Omental fat pad (tissue), 4 donors: ENCODE results near the gene GNB2. TPM values are rescaled to one million over a fixed set of nuclear protein-coding genes. Genes with fewer than 3 reads are reported as not detected.
"Not testable (repeated sequence)": the region's sequence is repeated elsewhere in the genome, so short reads cannot be mapped to it uniquely, and the experiment has no call there.

ENCODE experiments used
- ATAC-seq: fragments of 150-250 bp; one replicate; pipeline ENCODE4 v1.9.1; 2016; ENCODE audit warnings: mild to moderate bottlenecking, moderate library complexity; ENCODE audit not compliant: low FRiP score
- DNase-seq: peaks from one replicate; pipeline ENCODE4 v3.0.0-alpha.2; 2019; ENCODE audit warnings: low spot score
- CTCF ChIP-seq, 3 donors: fragments of 450-650 bp; IDR thresholded peaks; one replicate each; pipeline ENCODE4 v1.5.1; 2016 to 2017; ENCODE audit warnings: antibody characterized with exemption in 3 of 3, mild to moderate bottlenecking in 3 of 3, moderate library complexity in 2 of 3
- total RNA-seq, 4 donors: library from RNA; depleted of rRNA; stranded (reverse); fragments of >200 nt; gene quantifications; one replicate each; pipeline ENCODE4 v1.1.0, GENCODE V29; 2016

The GNB2 gene
- total RNA-seq, 4 donors from 2014 or later: 145 to 245 (median 203) TPM

- DNase-seq (no peak), ATAC-seq (peak; percentile 37)
- TF ChIP-seq CTCF (IDR thresholded peaks at IDR 0.05): no peak
These were observed 20.0 kb downstream of the GNB2 start for GRCh38 chr7:100693312-100694097.

GRCh38 chr7:100694098-100694745 is 20.7 kb downstream of the GNB2 start, which contains the start of gene GIGYF1:
GIGYF1 (minus strand) TSS chr7:100694250; CDS start chr7:100688238, 6,012 bp downstream.
- no peak for TF ChIP-seq CTCF (IDR thresholded peaks at IDR 0.05)
- peak; percentile 58 for ATAC-seq
- DNase-seq: no peak

- TF ChIP-seq CTCF (IDR thresholded peaks at IDR 0.05): no peak
- ATAC-seq: no peak
- DNase-seq: no peak
These were observed 22.6 kb downstream of the GNB2 start for GRCh38 chr7:100696123-100696521.

- no peak for TF ChIP-seq CTCF (IDR thresholded peaks at IDR 0.05)
- DNase-seq: no peak
- ATAC-seq: no peak
These were observed 25.5 kb downstream of the GNB2 start for GRCh38 chr7:100699018-100699417.

- DNase-seq, ATAC-seq: not testable (repeated sequence)
These were observed 27.5 kb downstream of the GNB2 start for GRCh38 chr7:100701089-100701488.

- ATAC-seq: peak; percentile 76
- DNase-seq: peak; percentile 77
- peak in 2 of 3 donors; percentile 18 to 71 for TF ChIP-seq CTCF (IDR thresholded peaks at IDR 0.05)
These were observed 31.8 kb downstream of the GNB2 start for GRCh38 chr7:100705320-100705752.

GRCh38 chr7:100705753-100706671 is 32.5 kb downstream of the GNB2 start, which contains the start of gene POP7:
POP7 (plus strand) TSS chr7:100706121; CDS start chr7:100706831, 710 bp downstream.
- ATAC-seq (peak; percentile 99), DNase-seq (peak; percentile 98)
- no peak for TF ChIP-seq CTCF (IDR thresholded peaks at IDR 0.05)
